DMS53 treated with DMSO at 0.1 percent for 48 hours (cell line): ENCODE results near the gene PPID.
A peak's percentile ranks its signal among the peaks of the same experiment; 100 is the strongest.
"Not testable (repeated sequence)": the region's sequence is repeated elsewhere in the genome, so short reads cannot be mapped to it uniquely, and the experiment has no call there.

Experiments used
- DNase-seq: peaks from one replicate; lab custom pipeline; 2025; ENCODE audit not compliant: unreplicated experiment; lab: John Stamatoyannopoulos, UW

PPID gene

DNA sequence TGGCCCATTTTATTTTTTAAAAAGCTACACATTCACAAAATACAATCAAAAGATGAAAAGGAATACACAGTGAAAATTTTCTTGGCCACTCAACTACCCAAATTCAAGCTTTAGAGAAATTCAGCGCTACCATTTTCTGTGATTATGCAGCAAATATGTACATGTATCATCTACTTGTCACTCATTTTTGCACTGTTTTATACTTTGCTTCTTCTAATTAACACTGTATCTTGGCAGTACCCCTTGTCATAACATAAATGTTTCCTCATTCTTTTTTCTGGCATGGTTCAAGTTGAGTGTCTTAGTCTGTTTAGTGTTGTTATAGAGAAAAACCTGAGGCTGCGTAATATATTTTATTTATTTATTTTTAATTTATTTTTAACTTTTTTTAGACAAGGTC is 15.7 kb upstream of the PPID start:
- no peak for DNase-seq

DNA sequence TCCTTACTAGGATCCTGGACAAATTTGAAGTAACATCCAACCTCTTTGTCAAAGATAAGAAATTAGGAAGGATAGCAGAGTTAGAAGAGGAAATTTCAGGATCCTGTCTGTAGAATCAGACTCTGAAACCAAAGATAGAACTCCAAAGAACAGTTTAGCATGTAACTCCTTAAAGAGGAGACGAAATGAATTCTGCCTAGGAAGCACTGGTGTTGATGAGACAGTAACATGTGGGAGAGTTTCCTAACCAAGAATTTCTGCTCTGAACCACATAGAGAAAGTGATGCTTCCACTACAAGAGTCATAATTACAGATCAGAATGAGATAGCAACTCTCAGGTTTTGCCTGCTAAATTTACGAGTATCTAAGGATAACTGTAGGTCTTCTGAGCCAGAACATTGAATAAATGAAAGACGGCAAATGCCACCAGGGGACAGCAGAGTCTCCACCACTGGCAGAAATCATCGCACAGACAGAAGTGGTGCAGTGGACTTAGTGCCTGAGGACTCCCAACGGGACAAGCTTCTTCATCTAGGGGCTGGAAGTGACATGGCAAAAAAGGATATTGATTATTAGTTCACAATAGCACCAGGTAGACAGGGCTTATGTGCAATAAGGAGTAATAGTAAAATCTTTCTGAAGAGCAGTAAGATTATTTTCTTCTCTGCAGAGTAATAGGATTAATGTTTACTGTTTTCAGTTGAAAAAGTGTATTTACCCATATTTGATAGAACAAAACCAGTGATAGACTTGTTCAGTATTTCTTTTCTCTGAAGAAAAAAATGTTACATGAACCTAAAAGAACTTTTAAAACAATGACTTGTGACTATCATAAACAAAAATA is 6.7 kb upstream of the PPID start:
- peak; percentile 38 for DNase-seq

DNA sequence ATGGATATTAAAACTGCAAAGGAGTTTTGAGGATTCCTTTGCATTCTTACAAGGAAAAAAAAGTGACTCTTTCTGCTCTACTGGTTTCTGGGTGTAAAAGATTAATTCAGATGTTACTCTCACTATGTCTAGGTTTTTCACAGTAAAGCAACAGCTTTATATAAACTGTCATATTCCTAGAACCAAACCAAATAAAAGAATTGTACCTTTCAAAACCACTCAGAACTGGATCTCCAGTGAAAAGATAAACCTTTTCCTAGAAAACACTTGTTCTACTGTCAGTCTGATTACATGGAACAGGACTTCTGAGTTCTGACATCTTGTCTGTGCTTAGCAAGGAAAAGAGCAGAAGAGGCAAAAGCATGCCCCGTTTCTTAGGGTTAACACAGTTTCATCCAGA is 5.0 kb upstream of the PPID start:
- DNase-seq = no peak

DNA sequence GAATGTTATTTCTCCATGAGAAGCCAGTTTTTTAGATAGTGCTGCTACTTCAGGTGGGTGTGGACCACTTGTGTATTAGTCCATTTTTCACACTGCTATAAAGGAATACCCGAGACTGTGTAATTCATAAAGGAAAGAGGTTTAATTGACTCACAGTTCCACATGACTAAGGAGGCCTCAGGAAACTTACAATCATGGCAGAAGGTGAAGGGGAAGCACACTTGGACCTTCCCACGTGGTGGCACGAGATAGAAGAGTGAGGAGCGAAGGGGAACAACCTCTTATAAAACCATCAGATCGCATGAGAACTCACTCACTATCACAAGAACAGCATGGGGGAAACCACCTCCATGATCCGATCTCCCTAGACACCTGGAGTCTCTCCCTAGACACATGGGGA is 3.4 kb upstream of the PPID start:
- no peak for DNase-seq

DNA sequence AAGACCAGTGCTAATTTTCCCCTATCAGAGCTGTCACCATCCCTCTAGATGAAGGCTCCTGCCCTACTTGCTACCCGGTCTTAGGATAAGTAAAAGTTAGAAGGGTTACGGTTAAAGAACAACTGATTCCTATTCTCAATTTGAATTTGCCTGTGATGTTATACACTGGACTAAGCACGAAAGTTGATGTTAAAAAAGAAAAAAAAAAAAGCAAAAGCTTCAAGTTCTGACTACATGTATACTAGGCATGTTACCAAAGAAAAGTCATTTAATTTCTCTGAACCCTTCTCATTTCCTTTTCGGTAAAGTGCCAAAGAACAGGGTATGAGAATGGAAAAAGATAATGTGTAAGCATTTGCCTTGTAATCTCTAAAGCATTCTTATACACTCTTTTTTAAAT is 1.4 kb upstream of the PPID start:
- no peak for DNase-seq

DNA sequence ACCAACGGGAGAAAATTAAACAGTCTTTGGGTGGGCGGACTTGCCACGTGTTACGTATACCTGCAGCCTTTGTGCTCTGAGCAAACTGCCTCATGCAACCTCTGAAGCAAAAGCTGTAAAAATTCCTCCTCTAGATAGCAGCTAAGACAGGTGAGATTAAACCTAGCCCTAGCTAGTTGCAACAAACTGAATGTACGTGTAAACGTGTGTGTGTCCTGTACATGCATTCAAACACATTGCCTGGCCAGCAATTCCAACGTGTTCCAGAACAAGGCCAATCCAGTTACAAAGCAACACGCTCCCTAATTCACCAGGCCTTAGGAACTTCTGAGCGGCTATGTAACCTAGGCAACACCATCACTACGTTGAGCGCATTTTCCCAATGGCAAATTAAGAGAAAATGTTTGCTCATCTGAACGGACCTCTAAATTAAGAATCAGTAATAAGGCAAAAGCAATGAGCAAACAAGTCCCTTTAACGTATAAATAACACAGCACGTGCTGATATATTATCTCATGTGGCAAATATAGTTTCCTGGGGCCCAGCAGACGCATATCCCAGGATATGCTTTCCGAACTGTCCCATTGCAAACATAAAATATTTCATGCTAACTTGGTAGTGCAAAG is 792 bp downstream of the PPID start:
- no peak for DNase-seq

DNA sequence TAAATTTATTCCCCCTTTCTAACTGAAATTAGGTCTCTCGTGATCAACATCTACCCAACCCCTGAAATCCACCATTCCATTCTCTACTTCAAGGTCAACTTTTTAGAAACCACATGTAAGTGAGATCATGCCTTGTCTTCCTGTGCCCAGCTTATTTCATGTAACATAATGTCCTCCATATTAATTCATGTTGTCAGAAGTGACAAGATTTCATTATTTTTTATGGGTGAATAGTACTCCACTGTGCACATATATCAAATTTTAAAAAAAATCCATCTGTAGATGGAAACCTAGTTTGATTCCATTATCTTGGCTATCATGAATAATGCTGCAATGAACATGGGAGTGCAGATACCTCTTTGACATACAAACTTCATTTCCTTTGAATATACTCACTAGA is 1.5 kb downstream of the PPID start:
- no peak for DNase-seq

DNA sequence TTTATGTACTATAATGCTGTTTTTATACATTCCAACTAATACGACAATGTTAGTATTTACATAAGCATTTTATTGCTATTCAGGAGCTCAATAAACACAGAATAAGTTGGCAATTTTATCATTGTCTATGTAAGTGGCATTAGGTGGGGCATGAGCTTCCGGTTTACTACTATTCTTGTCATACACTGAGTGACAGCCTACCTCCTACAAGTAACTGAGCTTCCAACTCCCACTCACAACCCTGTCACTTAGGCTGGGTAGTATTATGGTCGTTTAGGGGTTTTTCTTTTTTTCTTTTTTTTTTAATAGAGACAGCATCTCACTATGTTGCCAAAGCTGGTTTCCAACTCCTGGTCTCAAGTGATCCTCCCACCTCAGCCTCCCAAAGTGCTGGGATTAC is 7.4 kb downstream of the PPID start:
- DNase-seq = no peak

DNA sequence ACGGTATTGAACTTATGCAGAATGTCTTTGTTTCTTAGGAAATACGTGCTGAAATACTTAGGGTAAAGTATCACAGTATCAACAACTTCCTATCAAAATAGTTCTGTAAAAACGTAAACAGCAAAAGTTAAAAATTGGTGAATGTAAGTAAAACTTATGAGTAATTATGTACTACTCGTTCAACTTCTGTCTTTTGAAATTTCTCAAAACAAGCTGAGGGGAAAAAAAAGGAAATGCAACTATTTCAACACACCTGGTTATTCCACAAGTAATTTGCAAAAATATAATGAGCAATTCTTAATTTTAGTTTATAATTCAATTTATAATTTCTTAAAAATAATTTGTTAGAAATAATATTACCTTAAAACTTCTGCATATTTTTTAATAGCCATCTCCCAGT is 8.3 kb downstream of the PPID start:
- no peak for DNase-seq

DNA sequence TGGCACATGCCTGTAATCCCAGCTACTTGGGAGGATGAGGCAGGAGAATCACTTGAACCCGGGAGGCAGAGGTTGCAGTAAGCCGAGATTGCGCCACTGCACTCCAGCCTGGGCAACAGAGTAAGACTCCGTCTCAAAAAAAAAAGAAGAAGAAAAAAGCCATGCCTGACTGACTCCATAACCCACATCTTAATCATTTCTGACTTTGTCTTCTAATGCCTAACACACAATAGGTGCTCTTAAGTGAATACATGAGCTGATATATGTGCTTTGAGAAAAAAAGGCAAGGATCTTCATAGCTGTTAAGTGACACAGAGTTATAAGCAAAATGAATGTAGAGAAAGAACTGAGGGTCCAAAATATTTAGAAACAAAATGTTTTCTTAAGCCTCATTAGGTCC is 10.6 kb downstream of the PPID start:
- DNase-seq = not testable (repeated sequence)

DNA sequence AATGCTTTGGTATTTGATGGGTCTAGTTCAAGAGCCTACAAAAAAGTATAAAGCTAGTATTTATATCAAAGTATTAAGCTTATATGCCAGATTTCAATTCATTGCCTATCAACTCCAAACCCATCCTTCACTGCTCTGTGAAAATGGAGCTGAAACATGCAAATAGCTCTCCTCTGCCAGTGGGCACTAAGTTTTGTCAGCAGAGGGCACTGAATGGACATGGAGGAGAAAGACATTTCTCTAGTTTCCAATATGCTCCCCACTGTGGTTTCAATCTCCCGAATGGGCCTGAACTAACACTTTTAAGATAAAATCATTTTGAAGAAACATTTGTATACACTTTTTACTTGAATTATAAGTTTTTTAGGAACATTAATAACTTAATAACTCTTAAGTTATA is 12.4 kb downstream of the PPID start:
- no peak for DNase-seq

DNA sequence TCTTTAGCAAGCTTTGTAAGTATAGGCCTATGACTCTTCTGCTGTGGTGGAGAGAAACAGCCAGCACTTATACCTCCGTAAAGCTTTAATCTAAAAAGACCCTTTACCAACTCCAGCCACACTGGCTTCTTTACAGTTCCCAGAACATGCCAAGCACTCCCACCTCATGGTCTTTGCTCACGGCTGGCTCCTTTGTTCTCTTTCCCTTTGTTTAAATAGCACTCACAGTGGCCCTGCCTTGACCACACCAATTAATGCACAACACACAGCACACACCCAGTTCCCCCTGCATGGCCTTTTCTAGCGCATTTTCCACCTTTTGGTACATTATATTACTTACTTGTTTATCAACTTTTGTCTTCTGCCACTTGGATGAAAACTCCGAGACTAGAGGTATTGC is 18.9 kb downstream of the PPID start:
- DNase-seq = no peak

DNA sequence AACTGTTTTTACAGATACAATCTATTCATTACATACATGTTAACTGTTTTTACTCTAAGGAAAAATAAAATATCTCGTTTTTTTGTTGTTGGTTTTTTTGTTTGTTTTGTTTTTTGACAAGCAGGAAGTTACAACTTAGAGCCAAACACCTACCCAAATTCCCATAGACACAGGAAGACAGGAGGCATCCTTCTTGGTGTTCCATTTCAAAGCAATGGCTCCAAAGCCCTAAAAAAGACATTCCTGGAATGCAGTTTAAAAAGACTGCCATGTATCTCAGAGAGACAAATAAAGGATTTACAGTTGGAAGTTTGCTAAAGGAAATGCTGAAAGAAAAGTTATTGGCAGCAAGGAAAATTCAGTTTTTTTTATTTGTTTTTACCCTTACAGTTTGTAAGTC is 34.4 kb downstream of the PPID start:
- DNase-seq = no peak

DNA sequence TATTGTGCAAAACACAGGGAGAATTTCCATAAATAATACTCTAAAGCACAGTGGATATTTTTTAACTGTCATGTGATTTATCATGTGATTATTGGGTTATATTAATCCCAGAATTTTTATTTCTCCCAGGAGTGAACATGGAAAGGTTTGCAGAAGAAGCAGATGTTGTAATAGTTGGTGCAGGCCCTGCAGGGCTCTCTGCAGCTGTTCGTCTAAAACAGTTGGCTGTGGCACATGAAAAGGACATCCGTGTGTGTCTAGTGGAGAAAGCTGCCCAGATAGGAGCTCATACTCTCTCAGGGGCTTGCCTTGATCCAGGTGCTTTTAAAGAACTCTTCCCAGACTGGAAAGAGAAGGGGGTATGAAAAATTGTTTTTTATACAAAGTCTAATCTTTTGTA is 41.1 kb downstream of the PPID start:
- DNase-seq = no peak

DNA sequence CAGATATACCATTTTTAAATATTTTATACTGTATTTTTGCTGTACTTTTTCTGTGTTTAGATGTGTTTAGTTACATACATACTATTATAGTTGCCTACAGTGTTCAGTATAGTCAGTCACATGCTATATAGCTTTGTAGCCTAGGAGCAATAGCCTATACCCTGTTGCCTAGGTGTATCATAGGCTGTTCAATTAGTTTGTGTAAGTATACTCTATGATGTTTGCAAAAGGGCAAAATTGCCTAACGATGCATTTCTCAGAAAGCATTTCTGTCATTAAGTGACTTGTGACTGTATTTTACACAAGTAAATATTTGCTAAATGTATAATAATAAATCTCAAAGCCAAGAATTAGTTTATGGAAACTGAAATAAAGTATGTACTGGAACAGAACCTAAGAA is 41.6 kb downstream of the PPID start:
- no peak for DNase-seq

DNA sequence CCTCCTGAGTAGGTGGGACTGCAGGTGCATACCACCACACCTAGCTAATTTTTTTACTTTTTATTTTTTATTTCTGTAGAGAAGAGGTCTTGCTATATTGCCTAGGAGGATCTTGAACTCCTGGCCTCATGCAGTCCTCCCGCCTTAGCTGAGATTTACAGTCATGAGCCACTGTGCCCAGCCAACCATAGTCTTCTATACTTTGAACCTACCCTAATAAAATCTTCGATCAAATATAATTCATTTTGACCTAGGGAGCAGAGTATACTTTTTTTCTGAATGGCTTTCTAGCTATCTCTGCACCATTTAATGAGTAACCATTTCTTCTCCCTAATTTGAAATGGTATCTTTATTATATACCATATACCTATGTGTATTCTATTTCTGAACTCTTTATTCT is 44.4 kb downstream of the PPID start:
- no peak for DNase-seq

DNA sequence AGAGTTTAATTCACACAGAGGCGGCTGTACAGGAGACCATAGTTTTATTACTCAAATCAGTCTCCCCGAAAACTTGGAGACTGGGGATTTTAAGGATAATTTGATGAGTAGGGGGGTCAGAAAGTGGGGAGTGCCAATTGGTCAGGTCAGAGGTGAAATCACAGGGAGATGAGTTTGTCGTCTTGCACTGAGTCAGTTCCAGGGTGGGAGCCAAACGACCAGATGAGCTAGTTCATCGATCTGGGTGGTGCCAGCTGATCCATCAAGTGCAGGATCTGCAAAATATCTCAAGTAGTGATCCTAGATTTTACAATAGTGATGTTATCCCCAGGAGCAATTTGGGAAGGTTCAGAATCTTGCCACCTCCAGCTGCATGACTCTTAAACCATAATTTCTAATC is 47.1 kb downstream of the PPID start:
- DNase-seq = no peak

DNA sequence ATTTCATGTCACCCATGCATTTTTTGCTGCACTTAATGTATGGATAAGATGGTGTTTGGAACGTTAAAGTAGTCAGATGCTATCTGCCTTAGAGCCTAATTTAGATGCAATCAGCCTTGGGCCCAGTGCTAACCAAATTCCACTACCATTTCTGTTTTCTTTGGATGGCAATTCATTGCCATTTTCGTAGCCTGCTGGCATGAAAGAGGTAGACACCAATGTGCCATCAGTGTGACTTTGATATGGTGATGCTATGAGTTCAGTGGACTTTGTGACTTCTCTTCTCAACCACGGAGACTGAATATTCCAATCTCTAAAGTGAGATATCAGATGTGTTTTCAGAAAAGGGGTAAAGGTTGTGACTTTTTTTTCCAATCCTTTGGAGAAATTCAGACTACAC is 49.6 kb downstream of the PPID start:
- no peak for DNase-seq

DNA sequence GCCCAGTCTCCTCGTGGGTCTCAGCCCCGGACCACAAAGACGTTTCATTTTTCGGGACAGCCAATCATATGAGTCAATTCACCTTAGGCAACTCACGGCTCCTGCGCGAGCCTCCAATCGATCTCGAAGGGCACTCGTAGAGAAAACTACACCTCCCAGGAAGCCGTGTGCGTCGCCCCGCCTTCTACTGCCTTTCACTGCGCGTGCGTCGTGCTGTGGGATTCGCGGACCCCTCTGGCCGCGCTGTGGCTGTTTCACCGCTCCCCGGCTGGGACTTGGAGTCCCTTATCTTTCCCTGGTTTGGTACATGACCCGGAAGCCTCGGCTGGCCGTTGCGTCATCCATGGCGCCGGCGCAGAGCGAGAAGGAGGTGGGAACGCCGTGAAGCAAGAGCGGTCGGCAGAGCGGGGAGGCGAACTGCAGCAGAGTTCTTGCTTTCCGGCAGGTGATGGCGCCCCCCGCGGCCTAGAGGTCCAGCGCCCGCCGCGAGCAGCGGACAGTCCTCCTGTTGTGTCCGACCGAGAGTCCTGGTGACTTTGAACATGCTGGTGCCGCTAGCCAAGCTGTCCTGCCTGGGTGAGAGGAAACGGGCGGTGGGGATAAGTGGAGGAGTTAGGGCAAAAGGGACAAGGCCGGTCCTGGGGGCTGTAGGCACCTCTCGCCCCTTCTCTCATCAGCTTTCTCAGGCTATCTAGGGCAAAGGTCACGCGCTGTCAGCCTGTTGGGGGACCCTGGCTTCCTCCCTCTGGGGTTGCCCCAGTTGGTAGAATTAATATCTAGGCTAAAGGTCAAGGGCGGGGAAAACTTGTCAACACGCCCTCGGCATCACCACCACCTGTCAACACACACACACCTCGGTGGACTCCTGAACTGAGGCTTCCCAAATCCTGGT is 51.0 kb downstream of the PPID start, which contains the start of gene ETFDH:
ETFDH (plus strand) TSS at position 382 of the 892 bp plus-strand sequence; CDS start at position 543, 161 bp downstream.
- peak; percentile 98 for DNase-seq

DNA sequence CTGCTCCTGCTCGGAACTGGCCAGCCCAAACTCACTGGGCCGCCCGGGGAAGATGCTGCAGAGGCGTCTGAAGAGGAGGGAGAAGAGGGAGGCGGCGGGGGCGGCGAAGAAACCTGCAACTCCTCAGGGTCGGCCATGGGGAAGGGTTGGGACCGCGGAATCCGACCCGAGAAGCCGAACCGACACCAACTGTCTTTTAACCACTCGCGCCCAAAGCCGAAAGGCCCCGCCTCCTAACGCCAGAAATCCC is 51.6 kb downstream of the PPID start, which contains the start of gene C4orf46:
C4orf46 (minus strand) TSS at position 223 of the 250 bp plus-strand sequence; CDS start at position 137, 86 bp downstream.
- no peak for DNase-seq

DNA sequence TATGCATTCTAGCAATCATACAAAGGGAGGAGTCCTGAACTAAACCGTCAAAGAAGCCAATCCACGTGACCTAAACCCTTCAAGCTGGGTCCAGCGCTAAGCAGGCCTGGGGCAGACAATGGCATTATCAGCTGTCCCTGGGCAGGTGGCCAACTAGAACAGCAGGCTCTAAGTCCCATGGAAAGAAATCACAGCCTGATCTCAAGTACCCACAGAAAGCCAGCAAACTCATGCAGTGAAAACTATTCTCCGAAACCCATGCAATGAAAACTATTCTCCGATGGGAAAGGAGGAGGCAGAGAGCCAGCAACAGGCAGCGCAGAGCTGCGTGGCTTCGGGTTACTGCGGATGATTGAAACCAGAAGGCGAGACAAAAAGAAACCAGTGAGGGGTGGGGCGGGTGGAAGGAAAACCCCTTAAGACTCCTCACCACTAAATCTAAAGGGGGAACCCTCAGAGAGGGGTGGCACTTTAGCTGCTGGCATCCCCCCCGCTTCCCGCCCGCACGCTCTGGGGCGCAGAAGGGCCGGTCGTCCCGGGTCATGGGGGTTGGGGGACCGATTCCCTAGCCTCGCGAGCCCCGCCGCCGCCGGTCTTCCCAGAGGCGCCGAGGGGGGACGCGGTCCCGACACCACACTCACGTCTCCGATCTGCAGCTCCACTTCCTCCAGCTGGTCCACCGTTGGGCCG is 52.1 kb downstream of the PPID start:
- DNase-seq = peak; percentile 38
